GM21576 (cell line): Measurements from ENCODE around the gene COPS3.

Experiments used
- ATAC-seq: cut with Tn5 transposase; IDR thresholded peaks from one replicate; pipeline ENCODE4 v1.9.1; 2021; ENCODE audit warnings: mild to moderate bottlenecking, moderate library complexity; ENCODE audit not compliant: unreplicated experiment

The COPS3 gene

DNA sequence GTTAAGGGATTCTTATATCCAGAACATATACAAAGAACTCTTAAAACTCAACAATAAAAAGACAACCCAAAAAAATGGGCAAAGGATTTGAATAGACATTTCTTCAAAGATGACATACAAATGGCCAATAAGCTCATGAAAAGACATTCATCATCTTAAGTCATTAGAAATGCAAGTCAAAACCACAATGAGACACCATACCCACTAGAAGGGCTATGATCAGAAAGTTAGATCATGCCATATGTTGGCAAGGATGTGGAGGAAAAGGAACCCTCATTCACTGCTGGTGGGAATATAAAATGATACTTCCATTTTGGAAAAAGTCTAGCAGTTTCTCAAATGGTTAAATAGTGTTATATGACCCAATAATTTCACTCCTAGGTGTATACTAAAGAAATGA lies 84.3 kb downstream of the COPS3 start:
- no peak for ATAC-seq
